HepG2 (cell line): ENCODE results near the gene UQCC5. TPM values are rescaled to one million over a fixed set of nuclear protein-coding genes. Genes with fewer than 3 reads are reported as not detected.
A peak's percentile ranks its signal among the peaks of the same experiment; 100 is the strongest.

Experiments used
- ATF2 ChIP-seq: sonication (generic); formaldehyde crosslinking; IDR thresholded peaks from 2 replicates; pipeline ENCODE4 v1.4.0; 2020; ENCODE audit warnings: missing genetic modification reagents
- CENPT ChIP-seq: sonication (generic); formaldehyde crosslinking; IDR thresholded peaks from 2 replicates; pipeline ENCODE4 v1.8.0; 2022; ENCODE audit warnings: low read depth, mild to moderate bottlenecking, moderate library complexity, missing genetic modification reagents
- CREM ChIP-seq, 2 experiments: sonication (generic) in 1 of 2; formaldehyde crosslinking in 1 of 2; IDR thresholded peaks; 2 replicates each; pipeline versions ENCODE4 v1.4.0 to v1.6.1; 2016 to 2020; ENCODE audit warnings: antibody characterized with exemption in 1 of 2, mild to moderate bottlenecking in 1 of 2, missing genetic modification reagents in 1 of 2
- ERF ChIP-seq: IDR thresholded peaks from 2 replicates; pipeline ENCODE4 v1.6.1; 2018; ENCODE audit warnings: missing biosample characterization, missing genetic modification reagents
- HCFC1 ChIP-seq: fragments of 150-350 bp; IDR thresholded peaks from 2 replicates; pipeline ENCODE4 v1.6.1; 2014; ENCODE audit warnings: low read depth, low read length
- HNRNPH1 ChIP-seq: fragments of 200-400 bp; formaldehyde crosslinking; optimal IDR thresholded peaks from 2 replicates; pipeline ENCODE3; 2017; ENCODE audit warnings: mild to moderate bottlenecking, low read depth, low read length
- HOXA9 ChIP-seq: sonication (generic); formaldehyde crosslinking; IDR thresholded peaks from 2 replicates; pipeline ENCODE4 v1.8.1; 2022; ENCODE audit warnings: missing genetic modification reagents, mild to moderate bottlenecking, moderate library complexity, borderline replicate concordance
- KMT2A ChIP-seq: sonication (generic); formaldehyde crosslinking; IDR thresholded peaks from 2 replicates; pipeline ENCODE4 v1.4.0; 2020; ENCODE audit warnings: missing genetic modification reagents
- LRRFIP1 ChIP-seq: sonication (generic); formaldehyde crosslinking; conservative IDR thresholded peaks from 2 replicates; pipeline ENCODE4 v1.4.0; 2020; ENCODE audit warnings: missing genetic modification reagents
- MEIS2 ChIP-seq: sonication (generic); formaldehyde crosslinking; IDR thresholded peaks from 2 replicates; pipeline ENCODE4 v1.9.0; 2021; ENCODE audit warnings: mild to moderate bottlenecking, missing genetic modification reagents
- MLLT10 ChIP-seq: sonication (generic); formaldehyde crosslinking; IDR thresholded peaks from 2 replicates; pipeline ENCODE4 v1.4.0; 2020; ENCODE audit warnings: missing genetic modification reagents
- NCOA2 ChIP-seq: sonication (generic); formaldehyde crosslinking; IDR thresholded peaks from 2 replicates; pipeline ENCODE4 v1.8.0; 2022; ENCODE audit warnings: inconsistent platforms
- SATB2 ChIP-seq: sonication (generic); formaldehyde crosslinking; IDR thresholded peaks from 2 replicates; pipeline ENCODE4 v1.5.0; 2020; ENCODE audit warnings: missing genetic modification reagents
- SIN3B ChIP-seq: fragments of 150-350 bp; IDR thresholded peaks from 2 replicates; pipeline ENCODE4 v1.6.1; 2014; ENCODE audit warnings: low read length
- SNRNP70 ChIP-seq: fragments of 200-400 bp; formaldehyde crosslinking; IDR thresholded peaks from 2 replicates; pipeline ENCODE4 v1.6.1; 2017; ENCODE audit warnings: mild to moderate bottlenecking, low read depth, low read length, moderate library complexity
- TSC22D2 ChIP-seq: sonication (generic); formaldehyde crosslinking; IDR thresholded peaks from 2 replicates; pipeline ENCODE4 v1.5.1; 2020; ENCODE audit warnings: missing genetic modification reagents, mild to moderate bottlenecking, borderline replicate concordance
- ZNF138 ChIP-seq: sonication (generic); formaldehyde crosslinking; IDR thresholded peaks from 2 replicates; pipeline ENCODE4 v1.5.0; 2020; ENCODE audit warnings: mild to moderate bottlenecking, low read depth, missing genetic modification reagents
- ZNF143 ChIP-seq: sonication (generic); formaldehyde crosslinking; IDR thresholded peaks from 2 replicates; pipeline ENCODE4 v1.4.0; 2020; ENCODE audit warnings: missing genetic modification reagents
- ZNF251 ChIP-seq: sonication (generic); formaldehyde crosslinking; IDR thresholded peaks from 2 replicates; pipeline ENCODE4 v1.9.0; 2021; ENCODE audit warnings: mild to moderate bottlenecking, missing genetic modification reagents
- ZNF256 ChIP-seq: sonication (generic); formaldehyde crosslinking; conservative IDR thresholded peaks from 2 replicates; pipeline ENCODE4 v1.4.0; 2020; ENCODE audit warnings: missing genetic modification reagents
- ZNF337 ChIP-seq: sonication (generic); formaldehyde crosslinking; IDR thresholded peaks from 2 replicates; pipeline ENCODE4 v1.5.1; 2020; ENCODE audit warnings: missing genetic modification reagents, low read depth, mild to moderate bottlenecking, borderline replicate concordance
- ZNF543 ChIP-seq: sonication (generic); formaldehyde crosslinking; IDR thresholded peaks from 2 replicates; pipeline ENCODE4 v1.4.0; 2020; ENCODE audit warnings: mild to moderate bottlenecking, missing genetic modification reagents
- ZNF615 ChIP-seq: sonication (generic); formaldehyde crosslinking; IDR thresholded peaks from 2 replicates; pipeline ENCODE4 v1.5.0; 2020; ENCODE audit warnings: mild to moderate bottlenecking, missing genetic modification reagents, borderline replicate concordance
- ZNF616 ChIP-seq: sonication (generic); formaldehyde crosslinking; IDR thresholded peaks from 2 replicates; pipeline ENCODE4 v1.5.0; 2020; ENCODE audit warnings: low read depth, mild to moderate bottlenecking, missing genetic modification reagents
- ZNF780A ChIP-seq: sonication (generic); formaldehyde crosslinking; IDR thresholded peaks from 2 replicates; pipeline ENCODE4 v1.8.0; 2022; ENCODE audit warnings: mild to moderate bottlenecking, missing genetic modification reagents, moderate library complexity
- ZNF891 ChIP-seq: sonication (generic); formaldehyde crosslinking; IDR thresholded peaks from 2 replicates; pipeline ENCODE4 v1.5.0; 2020; ENCODE audit warnings: mild to moderate bottlenecking, missing genetic modification reagents
- polyA plus RNA-seq, 8 experiments: library from polyadenylated mRNA; depleted of rRNA in 3 of 8; stranded (reverse) in 7 of 8; unstranded in 1 of 8; fragments of >200 nt; fragmentation: Illumina TruSeq in 4 of 8; extraction: Trizol in 4 of 8; gene quantifications; 2 replicates each; pipeline versions ENCODE4 v1.2.1 to v1.2.3, GENCODE V29; 2011 to 2016; ENCODE audit warnings: low read depth in 4 of 8, missing spikeins in 1 of 8, mixed read lengths in 1 of 8; ENCODE audit not compliant: insufficient read depth in 1 of 8
- total RNA-seq, 5 experiments: library from RNA; depleted of rRNA; stranded (reverse); fragments of >200 nt; fragmentation: Illumina TruSeq; extraction: Trizol; gene quantifications; 2 replicates each; pipeline ENCODE4 v1.2.3, GENCODE V29; 2016; ENCODE audit warnings: low read depth in 1 of 5

UQCC5 gene
- total and polyA plus RNA-seq, 2 of the 13 experiments (the other 11 are each of a cell fraction or from before 2014, with no cell fraction given) = 15.4 to 29.5 TPM

DNA sequence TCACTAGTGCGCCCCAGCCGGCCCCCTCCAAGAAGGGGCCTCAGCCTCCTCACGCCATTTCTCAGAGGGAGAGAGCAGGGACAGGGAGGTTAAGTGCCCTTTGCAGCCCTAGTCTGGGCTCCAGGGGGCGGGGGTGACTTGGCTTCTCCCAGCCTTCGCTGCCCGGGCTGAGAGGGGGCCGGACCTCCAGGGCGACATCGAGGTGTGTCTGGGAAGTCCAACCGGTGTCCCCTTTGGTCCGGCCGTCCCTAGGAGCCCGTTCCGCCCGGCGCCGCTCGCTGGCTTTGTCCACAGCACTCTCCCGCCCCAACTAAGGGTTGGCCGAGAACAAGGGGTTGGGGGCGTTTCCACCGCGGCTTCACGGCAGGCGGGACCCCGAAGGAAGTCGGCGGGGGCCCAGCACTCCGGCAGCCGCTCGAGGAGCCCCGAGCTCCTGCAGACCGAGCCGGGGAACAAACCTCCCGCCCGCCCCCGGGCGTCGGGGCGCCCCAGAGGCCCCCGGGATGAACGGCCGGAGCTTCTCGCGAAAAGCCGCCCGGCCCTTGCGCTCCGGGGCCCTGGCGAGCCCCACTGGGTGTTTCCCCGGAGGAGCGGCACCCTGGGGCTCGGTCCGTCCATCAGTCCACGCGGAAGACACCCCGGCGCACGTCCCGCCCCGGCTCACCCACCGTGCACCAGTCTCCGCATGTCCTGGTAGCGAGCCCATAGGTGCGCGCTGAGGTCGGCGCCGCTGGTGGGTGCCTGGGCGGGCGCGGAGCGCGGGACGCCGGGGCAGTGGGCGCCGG, 3.4 kb upstream of the UQCC5 start (continued):
- TF ChIP-seq ZNF251 (CRISPR knock-in tag) (no peak), HCFC1 (no peak), TSC22D2 (CRISPR knock-in tag) (no peak), ZNF543 (0 out of 2 replicates have a peak, but pooled peaks have one; percentile 41), ZNF780A (no peak), LRRFIP1 (CRISPR knock-in tag) (no peak), ZNF616 (CRISPR knock-in tag) (no peak), KMT2A (no peak), SIN3B (no peak), ZNF138 (CRISPR knock-in tag) (0 out of 2 replicates have a peak, but pooled peaks have one; percentile 47), ZNF256 (no peak), SATB2 (no peak), MEIS2 (no peak), MLLT10 (CRISPR knock-in tag) (no peak), ZNF337 (CRISPR knock-in tag) (no peak), ZNF143 (CRISPR knock-in tag) (no peak), CREM (IDR thresholded peaks at IDR 0.05) (no peak; the same call in 1 of the 2 replicates), CREM (CRISPR knock-in tag; IDR thresholded peaks at IDR 0.05) (no peak), ZNF891 (CRISPR knock-in tag) (no peak), NCOA2 (CRISPR knock-in tag) (no peak), CENPT (CRISPR knock-in tag) (no peak), ATF2 (CRISPR knock-in tag) (no peak), ZNF615 (CRISPR knock-in tag) (no peak), HNRNPH1 (no peak), ERF (CRISPR knock-in tag) (0 out of 2 replicates have a peak, but pooled peaks have one; percentile 6), SNRNP70 (no peak), HOXA9 (CRISPR knock-in tag) (no peak)
